Stimulated activated CD8-positive, alpha-beta memory T cell treated with anti-CD3 and anti-CD28 coated beads, Interleukin-15, amount 100 ng/mL, for 48 hours (primary cell): ENCODE measurements around the gene ELOVL7.
"Not testable (repeated sequence)": the region's sequence is repeated elsewhere in the genome, so short reads cannot be mapped to it uniquely, and the experiment has no call there.

ENCODE experiments used
- DNase-seq, 2 donors: peaks; one replicate each; pipeline ENCODE4 v3.0.0-alpha.2; 2020; ENCODE audit warnings: low read depth in 2 of 2

Gene ELOVL7

GRCh38 chr5:60715201-60715928 lies 128.7 kb downstream of the ELOVL7 start:
- DNase-seq, result not testable (repeated sequence)

DNA sequence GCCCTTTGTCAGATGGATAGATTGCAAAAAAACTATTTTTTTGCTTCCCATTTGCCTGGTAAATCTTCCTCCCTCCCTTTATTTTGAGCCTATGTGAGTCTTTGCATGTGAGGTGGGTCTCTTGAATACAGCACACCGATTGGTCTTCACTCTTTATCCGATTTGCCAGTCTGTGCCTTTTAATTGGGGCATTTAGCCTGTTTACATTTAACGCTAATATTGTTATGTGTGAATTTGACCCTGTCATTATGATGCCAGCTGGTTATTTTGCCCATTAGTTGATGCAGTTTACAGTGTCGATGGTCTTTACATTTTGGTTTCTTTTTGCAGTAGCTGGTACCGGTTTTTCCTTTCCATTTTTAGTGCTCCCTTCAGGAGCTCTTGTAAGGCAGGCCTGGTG lies 131.1 kb downstream of the ELOVL7 start:
- no peak for DNase-seq

DNA sequence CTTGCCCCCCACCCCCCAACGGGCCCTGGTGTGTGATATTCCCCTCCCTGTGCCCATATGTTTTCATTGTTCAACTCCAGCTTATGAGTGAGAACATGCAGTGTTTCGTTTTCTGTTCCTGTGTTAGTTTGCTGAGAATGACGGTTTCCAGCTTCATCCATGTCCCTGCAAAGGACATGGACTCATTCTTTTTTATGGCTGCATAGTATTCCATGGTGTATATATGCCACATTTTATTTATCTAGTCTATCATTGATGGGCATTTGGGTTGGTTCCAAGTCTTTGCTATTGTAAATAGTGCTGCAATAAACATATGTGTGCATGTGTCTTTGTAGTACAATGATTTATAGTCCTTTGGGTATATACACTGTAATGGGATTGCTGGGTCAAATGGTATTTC lies 132.2 kb downstream of the ELOVL7 start:
- not testable (repeated sequence) for DNase-seq

DNA sequence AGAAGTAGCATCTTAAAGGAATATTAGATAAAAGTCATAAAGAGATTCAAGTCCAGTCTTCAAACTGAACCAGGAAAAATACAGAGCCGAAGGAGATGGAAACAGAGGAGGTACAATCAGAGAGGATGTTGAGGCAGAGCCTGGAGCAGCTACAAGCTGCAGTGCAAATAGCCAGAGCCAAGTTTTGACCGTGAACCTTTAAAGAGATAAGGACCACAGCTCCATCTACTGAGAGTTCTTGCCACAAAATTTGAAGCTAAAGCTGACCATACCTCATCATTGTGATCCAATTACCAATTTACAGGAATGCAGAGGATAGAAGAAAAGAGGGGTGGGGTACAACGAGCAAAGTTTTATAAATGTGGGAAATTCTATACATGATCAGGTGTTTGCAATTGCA lies 133.7 kb downstream of the ELOVL7 start:
- no peak for DNase-seq

GRCh38 chr5:60705144-60705543 lies 138.9 kb downstream of the ELOVL7 start:
- no peak for DNase-seq

DNA sequence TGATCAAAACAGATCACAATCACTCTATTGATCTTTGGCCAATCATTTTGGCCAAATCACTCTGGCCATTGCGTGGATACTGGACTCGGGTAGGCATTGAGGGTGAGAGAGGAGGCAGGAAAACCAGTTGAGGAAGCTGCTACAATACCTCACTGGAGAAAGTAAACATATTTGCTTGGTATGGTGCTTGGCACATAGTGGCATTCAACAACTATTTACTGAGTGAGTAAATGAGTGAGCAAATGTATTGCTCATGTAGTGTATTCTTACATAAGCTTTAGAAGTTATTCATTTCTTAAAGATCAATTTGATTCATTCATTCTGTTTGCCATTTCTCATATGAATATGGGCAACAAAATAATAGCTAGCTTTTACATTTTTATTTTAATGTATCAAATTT lies 140.1 kb downstream of the ELOVL7 start:
- DNase-seq, result no peak
